Measurements from ENCODE around the gene IGFL1.
"Not testable (repeated sequence)": the region's sequence is repeated elsewhere in the genome, so short reads cannot be mapped to it uniquely, and the experiment has no call there.

IGFL1 gene

GRCh38 chr19:46204008-46204407, 25.5 kb upstream of the IGFL1 start:
- H3K9me3 ChIP-seq (ENCODE audit: control insufficient read depth in 1 of 2, low read length in 2 of 2): no peaks in the 10 kb centered on the region
- H3K4me3 ChIP-seq (ENCODE audit: low read depth in 1 of 2, low read length in 2 of 2): no peak overlapping the region
- H3K36me3 ChIP-seq (ENCODE audit: control insufficient read depth in 1 of 2, insufficient read depth in 2 of 2, low read length in 2 of 2): no peaks in the 10 kb centered on the region
- no peaks in the 10 kb centered on the region for H3K4me1 ChIP-seq (ENCODE audit: control insufficient read depth in 1 of 2, insufficient read depth in 2 of 2, low read length in 2 of 2)
- no peak overlapping the region for H3K27ac ChIP-seq (ENCODE audit: low read length)
- no peaks in the 10 kb centered on the region for H3K27me3 ChIP-seq (ENCODE audit: low read depth, low read length)

GRCh38 chr19:46205183-46205984, 24.2 kb upstream of the IGFL1 start:
- H3K4me1 ChIP-seq (ENCODE audit: control insufficient read depth in 1 of 2, insufficient read depth in 2 of 2, low read length in 2 of 2): no peaks in the 10 kb centered on the region
- H3K27me3 ChIP-seq (ENCODE audit: low read depth, low read length): no peaks in the 10 kb centered on the region
- H3K36me3 ChIP-seq (ENCODE audit: control insufficient read depth in 1 of 2, insufficient read depth in 2 of 2, low read length in 2 of 2): no peaks in the 10 kb centered on the region
- H3K9me3 ChIP-seq (ENCODE audit: control insufficient read depth in 1 of 2, low read length in 2 of 2): no peaks in the 10 kb centered on the region
- H3K27ac ChIP-seq (ENCODE audit: low read length): no peak overlapping the region
- no peak overlapping the region for H3K4me3 ChIP-seq (ENCODE audit: low read depth in 1 of 2, low read length in 2 of 2)

GRCh38 chr19:46206176-46206575, 23.4 kb upstream of the IGFL1 start:
- Histone ChIP-seq H3K4me1 (ENCODE audit: control insufficient read depth in 1 of 2, insufficient read depth in 2 of 2, low read length in 2 of 2) (no peaks in the 10 kb centered on the region), H3K36me3 (ENCODE audit: control insufficient read depth in 1 of 2, insufficient read depth in 2 of 2, low read length in 2 of 2) (no peaks in the 10 kb centered on the region), H3K9me3 (ENCODE audit: control insufficient read depth in 1 of 2, low read length in 2 of 2) (no peaks in the 10 kb centered on the region), H3K4me3 (ENCODE audit: low read depth in 1 of 2, low read length in 2 of 2) (no peak overlapping the region), H3K27ac (ENCODE audit: low read length) (no peak overlapping the region), H3K27me3 (ENCODE audit: low read depth, low read length) (no peaks in the 10 kb centered on the region)

GRCh38 chr19:46206682-46207081, 22.9 kb upstream of the IGFL1 start:
- Histone ChIP-seq H3K36me3 (ENCODE audit: control insufficient read depth in 1 of 2, insufficient read depth in 2 of 2, low read length in 2 of 2) (no peaks in the 10 kb centered on the region), H3K9me3 (ENCODE audit: control insufficient read depth in 1 of 2, low read length in 2 of 2) (no peaks in the 10 kb centered on the region), H3K27me3 (ENCODE audit: low read depth, low read length) (no peaks in the 10 kb centered on the region), H3K27ac (ENCODE audit: low read length) (no peak overlapping the region), H3K4me1 (ENCODE audit: control insufficient read depth in 1 of 2, insufficient read depth in 2 of 2, low read length in 2 of 2) (no peaks in the 10 kb centered on the region), H3K4me3 (ENCODE audit: low read depth in 1 of 2, low read length in 2 of 2) (no peak overlapping the region)

GRCh38 chr19:46207858-46208257, 21.7 kb upstream of the IGFL1 start:
- H3K9me3 ChIP-seq (ENCODE audit: control insufficient read depth in 1 of 2, low read length in 2 of 2); H3K27ac ChIP-seq (ENCODE audit: low read length): not testable (repeated sequence)

GRCh38 chr19:46209051-46209450, 20.5 kb upstream of the IGFL1 start:
- Histone ChIP-seq H3K36me3 (ENCODE audit: control insufficient read depth in 1 of 2, insufficient read depth in 2 of 2, low read length in 2 of 2) (no peaks in the 10 kb centered on the region), H3K27ac (ENCODE audit: low read length) (no peak overlapping the region), H3K27me3 (ENCODE audit: low read depth, low read length) (no peaks in the 10 kb centered on the region), H3K4me1 (ENCODE audit: control insufficient read depth in 1 of 2, insufficient read depth in 2 of 2, low read length in 2 of 2) (no peaks in the 10 kb centered on the region), H3K4me3 (ENCODE audit: low read depth in 1 of 2, low read length in 2 of 2) (no peak overlapping the region), H3K9me3 (ENCODE audit: control insufficient read depth in 1 of 2, low read length in 2 of 2) (no peaks in the 10 kb centered on the region)

More at GRCh38 chr19:46207858-46208257, 21.7 kb upstream of the IGFL1 start:
- not testable (repeated sequence) for H3K36me3 ChIP-seq (ENCODE audit: control insufficient read depth in 1 of 2, insufficient read depth in 2 of 2, low read length in 2 of 2); H3K4me3 ChIP-seq (ENCODE audit: low read depth in 1 of 2, low read length in 2 of 2); H3K4me1 ChIP-seq (ENCODE audit: control insufficient read depth in 1 of 2, insufficient read depth in 2 of 2, low read length in 2 of 2); H3K27me3 ChIP-seq (ENCODE audit: low read depth, low read length)

GRCh38 chr19:46209472-46209871, 20.1 kb upstream of the IGFL1 start:
- H3K4me3 ChIP-seq (ENCODE audit: low read depth in 1 of 2, low read length in 2 of 2): no peak overlapping the region
- H3K27ac ChIP-seq (ENCODE audit: low read length): no peak overlapping the region
- H3K27me3 ChIP-seq (ENCODE audit: low read depth, low read length): no peaks in the 10 kb centered on the region
- H3K4me1 ChIP-seq (ENCODE audit: control insufficient read depth in 1 of 2, insufficient read depth in 2 of 2, low read length in 2 of 2): no peaks in the 10 kb centered on the region
- H3K9me3 ChIP-seq (ENCODE audit: control insufficient read depth in 1 of 2, low read length in 2 of 2): no peaks in the 10 kb centered on the region
- no peaks in the 10 kb centered on the region for H3K36me3 ChIP-seq (ENCODE audit: control insufficient read depth in 1 of 2, insufficient read depth in 2 of 2, low read length in 2 of 2)

GRCh38 chr19:46210669-46211068, 18.9 kb upstream of the IGFL1 start:
- no peak overlapping the region for H3K27ac ChIP-seq (ENCODE audit: low read length)
- no peaks in the 10 kb centered on the region for H3K27me3 ChIP-seq (ENCODE audit: low read depth, low read length)
- no peaks in the 10 kb centered on the region for H3K36me3 ChIP-seq (ENCODE audit: control insufficient read depth in 1 of 2, insufficient read depth in 2 of 2, low read length in 2 of 2)
- H3K4me3 ChIP-seq (ENCODE audit: low read depth in 1 of 2, low read length in 2 of 2): no peak overlapping the region
- no peaks in the 10 kb centered on the region for H3K4me1 ChIP-seq (ENCODE audit: control insufficient read depth in 1 of 2, insufficient read depth in 2 of 2, low read length in 2 of 2)
- no peaks in the 10 kb centered on the region for H3K9me3 ChIP-seq (ENCODE audit: control insufficient read depth in 1 of 2, low read length in 2 of 2)

GRCh38 chr19:46211201-46211881, 18.2 kb upstream of the IGFL1 start:
- H3K4me3 ChIP-seq (ENCODE audit: low read depth in 1 of 2, low read length in 2 of 2): no peak overlapping the region
- no peaks in the 10 kb centered on the region for H3K9me3 ChIP-seq (ENCODE audit: control insufficient read depth in 1 of 2, low read length in 2 of 2)
- H3K36me3 ChIP-seq (ENCODE audit: control insufficient read depth in 1 of 2, insufficient read depth in 2 of 2, low read length in 2 of 2): no peaks in the 10 kb centered on the region
- H3K27me3 ChIP-seq (ENCODE audit: low read depth, low read length): no peaks in the 10 kb centered on the region
- H3K27ac ChIP-seq (ENCODE audit: low read length): no peak overlapping the region
- H3K4me1 ChIP-seq (ENCODE audit: control insufficient read depth in 1 of 2, insufficient read depth in 2 of 2, low read length in 2 of 2): no peaks in the 10 kb centered on the region

- H3K36me3 ChIP-seq (ENCODE audit: control insufficient read depth in 1 of 2, insufficient read depth in 2 of 2, low read length in 2 of 2); H3K27me3 ChIP-seq (ENCODE audit: low read depth, low read length); H3K4me1 ChIP-seq (ENCODE audit: control insufficient read depth in 1 of 2, insufficient read depth in 2 of 2, low read length in 2 of 2); H3K27ac ChIP-seq (ENCODE audit: low read length); H3K9me3 ChIP-seq (ENCODE audit: control insufficient read depth in 1 of 2, low read length in 2 of 2); H3K4me3 ChIP-seq (ENCODE audit: low read depth in 1 of 2, low read length in 2 of 2): not testable (repeated sequence)
Measured at GRCh38 chr19:46212592-46212991, 16.9 kb upstream of the IGFL1 start.

- H3K27ac ChIP-seq (ENCODE audit: low read length): no peak overlapping the region
- H3K4me3 ChIP-seq (ENCODE audit: low read depth in 1 of 2, low read length in 2 of 2): no peak overlapping the region
- no peaks in the 10 kb centered on the region for H3K36me3 ChIP-seq (ENCODE audit: control insufficient read depth in 1 of 2, insufficient read depth in 2 of 2, low read length in 2 of 2)
- H3K4me1 ChIP-seq (ENCODE audit: control insufficient read depth in 1 of 2, insufficient read depth in 2 of 2, low read length in 2 of 2): no peaks in the 10 kb centered on the region
- no peaks in the 10 kb centered on the region for H3K9me3 ChIP-seq (ENCODE audit: control insufficient read depth in 1 of 2, low read length in 2 of 2)
- H3K27me3 ChIP-seq (ENCODE audit: low read depth, low read length): no peaks in the 10 kb centered on the region
Measured at GRCh38 chr19:46213156-46213555, 16.4 kb upstream of the IGFL1 start.

All from muscle layer of duodenum (tissue), 2 donors.